ENCODE results near the gene LRRC4B. TPM values are rescaled to one million over a fixed set of nuclear protein-coding genes. Genes with fewer than 3 reads are reported as not detected.

LRRC4B gene
- total and polyA plus RNA-seq, 7 donors = 0.23 to 2.8 (median 2.4) TPM; not detected in 1

DNA sequence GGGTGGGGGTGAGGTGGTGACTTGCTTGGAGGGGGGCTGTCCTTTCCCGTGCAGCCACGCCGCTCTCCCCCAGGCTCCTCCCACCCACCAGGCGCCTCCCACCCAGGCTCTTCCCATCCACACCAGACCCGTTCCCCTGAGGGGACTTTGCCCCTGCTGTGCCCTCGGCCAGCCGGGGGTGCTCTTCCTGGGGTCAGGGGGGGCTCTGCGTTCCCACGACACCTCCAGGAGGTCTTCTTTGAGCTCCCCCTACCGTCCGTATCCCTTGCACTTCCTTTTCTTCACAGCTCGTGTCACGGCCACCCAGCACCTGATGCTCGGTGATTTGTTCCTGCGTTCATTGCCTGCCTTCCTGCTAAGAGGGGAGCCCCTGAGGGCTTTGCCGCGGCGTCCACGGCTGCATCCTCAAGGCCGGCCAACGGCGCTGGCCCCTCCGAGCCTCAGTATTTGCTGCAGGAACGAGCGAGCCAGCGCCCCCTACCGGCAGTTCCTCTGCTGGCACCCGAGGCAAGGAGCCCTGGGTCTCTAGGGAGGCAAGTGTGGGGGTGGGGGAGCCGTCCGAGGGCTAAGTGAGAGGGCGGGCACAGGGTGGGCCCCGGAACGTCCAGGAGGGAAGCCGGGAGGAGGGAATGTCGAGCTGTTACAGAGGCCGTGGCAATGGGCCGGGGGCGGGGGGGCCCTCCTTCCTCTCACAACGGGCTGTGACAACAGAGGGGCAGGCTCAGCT is 11.8 kb downstream of the LRRC4B start:
- TF ChIP-seq EP300 (IDR thresholded peaks at IDR 0.05) = no peak
- TF ChIP-seq, protein P1, sequence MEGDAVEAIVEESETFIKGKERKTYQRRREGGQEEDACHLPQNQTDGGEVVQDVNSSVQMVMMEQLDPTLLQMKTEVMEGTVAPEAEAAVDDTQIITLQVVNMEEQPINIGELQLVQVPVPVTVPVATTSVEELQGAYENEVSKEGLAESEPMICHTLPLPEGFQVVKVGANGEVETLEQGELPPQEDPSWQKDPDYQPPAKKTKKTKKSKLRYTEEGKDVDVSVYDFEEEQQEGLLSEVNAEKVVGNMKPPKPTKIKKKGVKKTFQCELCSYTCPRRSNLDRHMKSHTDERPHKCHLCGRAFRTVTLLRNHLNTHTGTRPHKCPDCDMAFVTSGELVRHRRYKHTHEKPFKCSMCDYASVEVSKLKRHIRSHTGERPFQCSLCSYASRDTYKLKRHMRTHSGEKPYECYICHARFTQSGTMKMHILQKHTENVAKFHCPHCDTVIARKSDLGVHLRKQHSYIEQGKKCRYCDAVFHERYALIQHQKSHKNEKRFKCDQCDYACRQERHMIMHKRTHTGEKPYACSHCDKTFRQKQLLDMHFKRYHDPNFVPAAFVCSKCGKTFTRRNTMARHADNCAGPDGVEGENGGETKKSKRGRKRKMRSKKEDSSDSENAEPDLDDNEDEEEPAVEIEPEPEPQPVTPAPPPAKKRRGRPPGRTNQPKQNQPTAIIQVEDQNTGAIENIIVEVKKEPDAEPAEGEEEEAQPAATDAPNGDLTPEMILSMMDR (IDR thresholded peaks at IDR 0.05) = peak in 2 of 4 experiments; percentile 53 to 65
- H3K27ac ChIP-seq = peak overlapping the region in 1 of 4 donors; percentile 27

GRCh38 chr19:50555450-50556281 is 12.6 kb downstream of the LRRC4B start:
- intact Hi-C loops (cut with DNase I) = loop anchor here (5.0 kb wide), 1 partner anchor 188 kb away; the partner anchor contains the start of gene NAPSA
- DNase-seq = no peak
- Histone ChIP-seq H3K27ac (no peak overlapping the region), H3K27me3 (peaks cover 15 to 71% (median 56%) of the 10 kb centered on the region in 3 donors), H3K36me3 (no peaks in the 10 kb centered on the region), H3K9me3 (no peaks in the 10 kb centered on the region), H3K4me1 (peaks cover 0 to 16% (median 12%) of the 10 kb centered on the region in 4 donors), H3K4me3 (peak overlapping the region in 3 of 4 donors; percentile 20 to 44 (median 44))
- no peak for TF ChIP-seq POLR2AphosphoS5 (IDR thresholded peaks at IDR 0.05)
- WGBS, 2 donors = 32 to 34% methylated on average over 28 of the region's 28 CpGs

More for the DNA sequence above, 11.8 kb downstream of the LRRC4B start:
- intact Hi-C loops (cut with DNase I) = loop anchor here (5.0 kb wide), 1 partner anchor 189 kb away; the partner anchor contains the start of gene NAPSA
- H3K27me3 ChIP-seq = peaks cover 12 to 70% (median 62%) of the 10 kb centered on the region in 3 donors
- peak overlapping the region in 3 of 4 donors; percentile 20 to 44 (median 44) for H3K4me3 ChIP-seq
- peak; percentile 80 for DNase-seq
- no peaks in the 10 kb centered on the region for H3K9me3 ChIP-seq
- H3K4me1 ChIP-seq = peaks cover 0 to 16% (median 12%) of the 10 kb centered on the region in 4 donors
- no peaks in the 10 kb centered on the region for H3K36me3 ChIP-seq
- WGBS, 2 donors = 1% methylated on average over 39 of the region's 39 CpGs

GRCh38 chr19:50555033-50555432 is 13.2 kb downstream of the LRRC4B start:
- Histone ChIP-seq H3K4me1 (peaks cover 0 to 16% (median 12%) of the 10 kb centered on the region in 4 donors), H3K27me3 (peaks cover 15 to 73% (median 56%) of the 10 kb centered on the region in 3 donors), H3K36me3 (no peaks in the 10 kb centered on the region), H3K27ac (no peak overlapping the region), H3K9me3 (no peaks in the 10 kb centered on the region), H3K4me3 (no peak overlapping the region)
- DNase-seq = no peak
- intact Hi-C loops (cut with DNase I) = loop anchor here (5.0 kb wide), 1 partner anchor 188 kb away; the partner anchor contains the start of gene NAPSA
- WGBS, 2 donors = 67 to 70% methylated on average over 12 of the region's 12 CpGs
- TF ChIP-seq POLR2AphosphoS5 (IDR thresholded peaks at IDR 0.05) = no peak
- no peak for TF ChIP-seq POLR2A (IDR thresholded peaks at IDR 0.05)
- TF ChIP-seq, protein P1 (IDR thresholded peaks at IDR 0.05) = no peak
- TF ChIP-seq EP300 (IDR thresholded peaks at IDR 0.05) = no peak

GRCh38 chr19:50554212-50554611 is 14.0 kb downstream of the LRRC4B start:
- H3K4me1 ChIP-seq = peaks cover 0 to 16% (median 12%) of the 10 kb centered on the region in 4 donors
- H3K4me3 ChIP-seq = no peak overlapping the region
- WGBS, 2 donors = 76 to 87% methylated on average over 10 of the region's 10 CpGs
- H3K27me3 ChIP-seq = peaks cover 15 to 81% (median 63%) of the 10 kb centered on the region in 3 donors
- TF ChIP-seq POLR2A (IDR thresholded peaks at IDR 0.05) (no peak), EP300 (IDR thresholded peaks at IDR 0.05) (no peak), POLR2AphosphoS5 (IDR thresholded peaks at IDR 0.05) (no peak)
- TF ChIP-seq, protein P1 (IDR thresholded peaks at IDR 0.05) = no peak
- DNase-seq = no peak
- intact Hi-C loops (cut with DNase I) = no loop called here
- H3K36me3 ChIP-seq = no peaks in the 10 kb centered on the region
- H3K27ac ChIP-seq = no peak overlapping the region
- H3K9me3 ChIP-seq = no peaks in the 10 kb centered on the region

Measured in sigmoid colon (tissue), 7 donors.